ENCODE results near the gene LIN9. TPM values are rescaled to one million over a fixed set of nuclear protein-coding genes. Genes with fewer than 3 reads are reported as not detected.

The LIN9 gene
- total RNA-seq = 2.7 and 4.2 TPM in 2 replicates
- long read RNA-seq, transcript LIN9-201 (15 exons, 3,567 nt) = major isoform, 14 of 27 reads
- long read RNA-seq, transcript LIN9-204 (14 exons, 2,909 nt) = minor isoform, 6 of 27 reads
- long read RNA-seq, partial matches to known transcripts = 1 of 27 reads
- long read RNA-seq, other reads (novel, unspliced or antisense) = 5 of 27 reads

DNA sequence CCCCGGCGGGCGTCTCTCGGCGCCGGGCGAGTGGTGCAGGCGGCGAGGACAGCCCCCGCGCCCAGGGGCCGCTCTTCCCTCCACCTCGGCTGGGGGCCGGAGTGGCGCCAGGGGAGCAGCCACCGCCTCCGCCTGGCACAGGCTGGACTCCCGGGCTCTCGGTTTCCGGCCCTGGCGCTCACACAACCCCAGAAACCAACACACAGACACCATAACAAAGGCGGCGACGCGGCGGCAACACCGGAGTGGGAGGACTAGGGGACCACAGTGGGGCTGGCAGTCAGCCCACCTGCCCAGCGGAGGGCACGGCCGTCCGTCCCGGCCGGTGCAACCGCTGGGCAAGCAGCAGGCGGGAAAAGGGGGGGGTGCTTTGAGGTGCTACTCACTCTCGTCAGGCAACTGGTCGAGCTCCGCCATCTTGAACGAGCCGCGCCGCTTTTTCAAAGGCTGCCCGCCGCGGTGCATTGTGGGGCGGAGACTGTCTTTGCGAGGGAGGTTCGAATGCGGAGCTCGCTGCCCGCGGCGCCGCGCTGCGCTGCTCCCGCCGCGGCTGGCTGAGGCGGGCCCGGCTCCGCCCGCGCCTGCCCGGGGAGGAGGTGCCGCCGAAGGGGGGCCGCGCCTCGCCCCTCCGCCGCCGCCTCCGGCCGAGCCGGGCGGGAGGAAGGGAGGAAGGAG lies at the start of gene LIN9:
Gene LIN9 (minus strand): TSS at position 442 of the 675 bp plus-strand sequence. CDS start 25 bp downstream, at position 417.
- Mint-ChIP-seq H3K4me3 (ENCODE audit: unreplicated experiment) (peak within 1 kb of the TSS; percentile 85), H3K27me3 (ENCODE audit: unreplicated experiment) (peaks cover 10% of the 10 kb centered on the region), H3K9me3 (ENCODE audit: unreplicated experiment) (peaks cover 1% of the 10 kb centered on the region), H3K27ac (ENCODE audit: unreplicated experiment) (peak within 1 kb of the TSS; percentile 78), H3K4me1 (ENCODE audit: unreplicated experiment) (peaks cover 9% of the 10 kb centered on the region), H3K36me3 (ENCODE audit: unreplicated experiment) (no peaks in the 10 kb centered on the region)
- DNase-seq (ENCODE audit: extremely low spot score, unreplicated experiment) = peak; percentile 97
- no peak for TF ChIP-seq CTCF (IDR thresholded peaks at IDR 0.05)

GRCh38 chr1:226357416-226357815 lies 48.5 kb upstream of the LIN9 start:
- no peaks in the 10 kb centered on the region for H3K27me3 Mint-ChIP-seq (ENCODE audit: unreplicated experiment)
- peaks cover 19% of the 10 kb centered on the region for H3K36me3 Mint-ChIP-seq (ENCODE audit: unreplicated experiment)
- no peaks in the 10 kb centered on the region for H3K4me1 Mint-ChIP-seq (ENCODE audit: unreplicated experiment)
- TF ChIP-seq CTCF (IDR thresholded peaks at IDR 0.05) = no peak
- H3K4me3 Mint-ChIP-seq (ENCODE audit: unreplicated experiment) = no peak overlapping the region
- H3K27ac Mint-ChIP-seq (ENCODE audit: unreplicated experiment) = no peak overlapping the region
- no peak for DNase-seq (ENCODE audit: extremely low spot score, unreplicated experiment)
- H3K9me3 Mint-ChIP-seq (ENCODE audit: unreplicated experiment) = no peaks in the 10 kb centered on the region

- no peak overlapping the region for H3K27ac Mint-ChIP-seq (ENCODE audit: unreplicated experiment)
- no peak overlapping the region for H3K4me3 Mint-ChIP-seq (ENCODE audit: unreplicated experiment)
- no peaks in the 10 kb centered on the region for H3K4me1 Mint-ChIP-seq (ENCODE audit: unreplicated experiment)
- no peak for TF ChIP-seq CTCF (IDR thresholded peaks at IDR 0.05)
- H3K36me3 Mint-ChIP-seq (ENCODE audit: unreplicated experiment) = peaks cover 13% of the 10 kb centered on the region
- H3K27me3 Mint-ChIP-seq (ENCODE audit: unreplicated experiment) = no peaks in the 10 kb centered on the region
- no peak for DNase-seq (ENCODE audit: extremely low spot score, unreplicated experiment)
- no peaks in the 10 kb centered on the region for H3K9me3 Mint-ChIP-seq (ENCODE audit: unreplicated experiment)
Observed at GRCh38 chr1:226355669-226356551, 46.9 kb upstream of the LIN9 start.

GRCh38 chr1:226355016-226355415 lies 46.1 kb upstream of the LIN9 start:
- H3K4me3 Mint-ChIP-seq (ENCODE audit: unreplicated experiment) = no peak overlapping the region

More at GRCh38 chr1:226355016-226355415, 46.1 kb upstream of the LIN9 start:
- no peak for DNase-seq (ENCODE audit: extremely low spot score, unreplicated experiment)
- no peak overlapping the region for H3K27ac Mint-ChIP-seq (ENCODE audit: unreplicated experiment)
- peaks cover under 1% of the 10 kb centered on the region for H3K4me1 Mint-ChIP-seq (ENCODE audit: unreplicated experiment)
- H3K36me3 Mint-ChIP-seq (ENCODE audit: unreplicated experiment) = peaks cover 13% of the 10 kb centered on the region
- no peak for TF ChIP-seq CTCF (IDR thresholded peaks at IDR 0.05)
- H3K27me3 Mint-ChIP-seq (ENCODE audit: unreplicated experiment) = no peaks in the 10 kb centered on the region
- H3K9me3 Mint-ChIP-seq (ENCODE audit: unreplicated experiment) = no peaks in the 10 kb centered on the region
